Thymus (tissue), 11 donors: Measurements from ENCODE around the gene TAGLN3. TPM values are rescaled to one million over a fixed set of nuclear protein-coding genes. Genes with fewer than 3 reads are reported as not detected.

Source experiments
- DNase-seq, 9 donors: peaks; one replicate each; pipeline ENCODE4 v3.0.0-alpha.2; 2013; ENCODE audit warnings: low spot score in 9 of 9, low read depth in 6 of 9, missing footprints in 1 of 9
- H3K27ac ChIP-seq, 2 donors: one replicate each; pipeline ENCODE4 v1.5.1; 2013; ENCODE audit warnings: control low read depth in 1 of 2, low read depth in 1 of 2, low read length in 1 of 2, mild to moderate bottlenecking in 1 of 2, moderate library complexity in 1 of 2
- H3K27me3 ChIP-seq, 2 donors: one replicate each; pipeline ENCODE4 v1.5.1; 2013; ENCODE audit warnings: low read length in 1 of 2; ENCODE audit not compliant: control insufficient read depth in 2 of 2, insufficient read depth in 1 of 2
- H3K36me3 ChIP-seq, 2 donors: one replicate each; pipeline ENCODE4 v1.5.1; 2013; ENCODE audit warnings: low read length in 1 of 2, mild to moderate bottlenecking in 1 of 2, moderate library complexity in 1 of 2; ENCODE audit not compliant: control insufficient read depth in 2 of 2, insufficient read depth in 2 of 2
- H3K4me1 ChIP-seq, 2 donors: one replicate each; pipeline ENCODE4 v1.5.1; 2013; ENCODE audit warnings: low read length in 2 of 2; ENCODE audit not compliant: control insufficient read depth in 2 of 2, insufficient read depth in 2 of 2
- H3K4me3 ChIP-seq, 2 donors: one replicate each; pipeline ENCODE4 v1.5.1; 2013; ENCODE audit warnings: low read length in 2 of 2, control low read depth in 1 of 2, mild to moderate bottlenecking in 1 of 2
- H3K9me3 ChIP-seq, 2 donors: one replicate each; pipeline ENCODE4 v1.5.1; 2013; ENCODE audit warnings: low read length in 1 of 2, mild to moderate bottlenecking in 1 of 2; ENCODE audit not compliant: control insufficient read depth in 2 of 2, insufficient read depth in 1 of 2
- WGBS: extraction: QIAGEN DNeasy Blood & Tissue Kit; methylation state at CpG from one replicate; pipeline ENCODE4 v1.1.7; 2013; 5-methylcytosine and 5-hydroxymethylcytosine counted together
- polyA plus RNA-seq: library from polyadenylated mRNA; stranded (reverse); fragments of 200-250 nt; gene quantifications from one replicate; pipeline ENCODE4 v1.2.3, GENCODE V29; 2013
- total RNA-seq: library from RNA; stranded (reverse); fragments of 120-200 nt; gene quantifications from one replicate; pipeline ENCODE4 v1.2.4, GENCODE V29; 2013
- donor health status: healthy.

TAGLN3 gene
- total and polyA plus RNA-seq, 2 donors = 1.0 to 1.5 TPM

GRCh38 chr3:112011376-112011940 lies 12.7 kb downstream of the TAGLN3 start:
- Histone ChIP-seq H3K4me3 (no peak overlapping the region), H3K36me3 (no peaks in the 10 kb centered on the region), H3K27me3 (no peaks in the 10 kb centered on the region), H3K4me1 (peaks cover 3 to 6% of the 10 kb centered on the region in 2 donors), H3K9me3 (no peaks in the 10 kb centered on the region), H3K27ac (no peak overlapping the region)
- DNase-seq = no peak
- WGBS = 92% methylated on average over 6 of the region's 6 CpGs

GRCh38 chr3:112012205-112012992 lies 13.7 kb downstream of the TAGLN3 start:
- Histone ChIP-seq H3K4me1 (peaks cover 3 to 6% of the 10 kb centered on the region in 2 donors), H3K27ac (no peak overlapping the region), H3K9me3 (no peaks in the 10 kb centered on the region), H3K36me3 (no peaks in the 10 kb centered on the region), H3K27me3 (no peaks in the 10 kb centered on the region), H3K4me3 (no peak overlapping the region)
- no peak for DNase-seq
- WGBS = 90% methylated on average over 6 of the region's 6 CpGs

DNA sequence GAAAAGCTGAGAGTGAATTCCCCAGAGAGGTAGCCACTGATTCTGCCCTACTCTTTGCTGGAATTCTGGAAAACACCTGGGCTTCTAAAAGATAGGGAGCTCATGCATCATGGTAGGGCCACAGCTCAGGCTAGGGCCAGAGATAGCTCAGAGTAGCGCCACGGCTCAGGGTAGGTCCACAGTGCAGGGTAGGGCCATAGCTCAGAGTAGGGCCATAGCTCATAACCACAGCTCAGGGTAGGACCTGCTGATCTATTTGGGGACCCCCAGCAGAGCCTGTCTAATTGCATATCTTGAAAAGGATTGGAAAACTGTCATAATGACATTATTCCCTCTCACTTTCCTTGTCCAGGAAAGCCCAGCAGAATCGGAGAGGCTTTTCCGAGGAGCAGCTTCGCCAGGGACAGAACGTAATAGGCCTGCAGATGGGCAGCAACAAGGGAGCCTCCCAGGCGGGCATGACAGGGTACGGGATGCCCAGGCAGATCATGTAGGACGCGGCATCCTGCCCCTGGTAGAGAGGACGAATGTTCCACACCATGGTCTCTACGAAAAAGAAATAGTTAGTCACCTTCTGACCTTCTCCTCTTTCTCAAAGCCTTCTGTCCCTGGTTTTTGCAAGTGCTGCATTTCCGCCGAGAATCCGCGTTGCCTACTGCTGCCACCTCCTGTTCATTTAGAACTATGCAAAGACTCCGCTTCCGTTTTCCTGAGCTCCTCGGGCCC lies 14.5 kb downstream of the TAGLN3 start:
- no peak overlapping the region for H3K27ac ChIP-seq
- 49% methylated on average over 19 of the region's 19 CpGs for WGBS
- H3K27me3 ChIP-seq = no peaks in the 10 kb centered on the region
- no peaks in the 10 kb centered on the region for H3K9me3 ChIP-seq
- H3K36me3 ChIP-seq = no peaks in the 10 kb centered on the region
- peaks cover 3 to 6% of the 10 kb centered on the region in 2 donors for H3K4me1 ChIP-seq
- H3K4me3 ChIP-seq = no peak overlapping the region
- DNase-seq = peak; percentile 38 to 86 (median 61)

DNA sequence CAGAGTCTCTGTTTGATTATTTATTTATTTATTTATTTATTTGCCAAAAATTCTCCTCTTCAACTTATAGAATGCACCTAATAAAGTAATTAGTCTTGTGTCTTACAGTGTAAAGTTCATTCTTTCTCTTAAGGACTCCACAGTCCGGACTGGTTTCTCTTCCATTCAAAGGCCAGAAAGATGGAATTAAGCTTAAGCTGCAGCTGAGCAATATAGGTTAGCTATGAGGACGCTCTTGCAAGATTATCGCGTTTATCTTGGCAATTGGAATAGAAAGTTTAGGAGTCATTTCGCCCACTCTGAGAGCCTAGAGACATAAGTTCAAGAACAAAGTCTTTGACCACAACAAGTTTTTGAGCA lies 15.0 kb downstream of the TAGLN3 start:
- no peak overlapping the region for H3K27ac ChIP-seq
- no peaks in the 10 kb centered on the region for H3K36me3 ChIP-seq
- no peaks in the 10 kb centered on the region for H3K9me3 ChIP-seq
- WGBS = 82% methylated on average over 5 of the region's 5 CpGs
- no peak overlapping the region for H3K4me3 ChIP-seq
- no peaks in the 10 kb centered on the region for H3K27me3 ChIP-seq
- peak in 1 of 9 donors; percentile 14 for DNase-seq
- peaks cover 3 to 6% of the 10 kb centered on the region in 2 donors for H3K4me1 ChIP-seq

DNA sequence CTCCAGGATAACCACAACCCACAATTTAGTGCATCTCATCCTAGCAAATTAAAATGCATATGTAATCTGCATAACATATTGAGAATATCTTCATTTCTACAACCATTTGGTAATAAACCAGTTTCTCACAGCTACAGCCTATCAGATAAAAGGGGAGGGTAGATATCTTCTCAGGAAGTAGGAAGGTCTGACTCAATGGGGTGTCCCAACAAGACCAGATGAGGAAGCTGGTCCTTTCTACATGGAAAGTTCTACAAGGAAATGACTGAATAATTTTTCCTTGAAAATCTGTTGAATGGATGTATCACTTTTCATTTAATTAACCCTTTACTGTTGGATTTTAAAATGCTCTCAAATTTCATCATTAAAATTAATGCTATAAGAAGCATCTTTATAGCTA lies 18.4 kb downstream of the TAGLN3 start:
- Histone ChIP-seq H3K36me3 (no peaks in the 10 kb centered on the region), H3K27ac (no peak overlapping the region), H3K4me3 (no peak overlapping the region), H3K4me1 (peaks cover 3 to 6% of the 10 kb centered on the region in 2 donors), H3K9me3 (no peaks in the 10 kb centered on the region), H3K27me3 (no peaks in the 10 kb centered on the region)
- no peak for DNase-seq

- Histone ChIP-seq H3K27ac (no peak overlapping the region), H3K36me3 (no peaks in the 10 kb centered on the region), H3K27me3 (no peaks in the 10 kb centered on the region), H3K9me3 (no peaks in the 10 kb centered on the region), H3K4me3 (no peak overlapping the region), H3K4me1 (no peaks in the 10 kb centered on the region)
- no peak for DNase-seq
- 97% methylated on average over 4 of the region's 4 CpGs for WGBS
Measured at GRCh38 chr3:112018712-112019111, 20.0 kb downstream of the TAGLN3 start.

GRCh38 chr3:112019716-112020115 lies 21.0 kb downstream of the TAGLN3 start:
- Histone ChIP-seq H3K4me1 (no peaks in the 10 kb centered on the region), H3K36me3 (no peaks in the 10 kb centered on the region), H3K9me3 (no peaks in the 10 kb centered on the region), H3K4me3 (no peak overlapping the region), H3K27me3 (no peaks in the 10 kb centered on the region), H3K27ac (no peak overlapping the region)
- WGBS = 94% methylated on average over 1 of the region's 1 CpG
- no peak for DNase-seq

DNA sequence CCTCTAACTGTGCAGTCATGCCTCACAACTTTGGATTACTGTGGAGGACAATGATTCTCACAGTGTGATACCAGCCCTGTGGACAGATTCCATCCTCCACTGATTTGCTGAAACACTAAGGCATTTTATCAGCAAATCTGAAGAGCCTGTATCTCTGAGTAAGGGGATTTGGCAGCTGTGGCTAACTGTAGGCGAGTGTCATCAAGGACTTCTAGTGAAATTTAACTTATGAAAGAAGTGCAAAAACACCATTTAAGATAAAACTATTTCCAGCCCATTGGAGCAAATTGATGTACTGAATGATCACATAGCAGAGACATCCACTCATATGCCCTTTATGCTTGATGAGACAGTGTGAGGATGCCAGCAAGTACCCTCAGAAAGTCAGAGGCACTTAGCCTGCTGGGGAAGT lies 22.0 kb downstream of the TAGLN3 start:
- no peak overlapping the region for H3K4me3 ChIP-seq
- H3K36me3 ChIP-seq = no peaks in the 10 kb centered on the region
- no peak for DNase-seq
- WGBS = 97% methylated on average over 1 of the region's 1 CpG
- H3K27ac ChIP-seq = no peak overlapping the region
- H3K9me3 ChIP-seq = no peaks in the 10 kb centered on the region
- no peaks in the 10 kb centered on the region for H3K27me3 ChIP-seq
- H3K4me1 ChIP-seq = no peaks in the 10 kb centered on the region

GRCh38 chr3:112027142-112027541 lies 28.4 kb downstream of the TAGLN3 start:
- H3K9me3 ChIP-seq = peaks cover 0 to 3% of the 10 kb centered on the region in 2 donors
- H3K27me3 ChIP-seq = no peaks in the 10 kb centered on the region
- no peaks in the 10 kb centered on the region for H3K4me1 ChIP-seq
- H3K36me3 ChIP-seq = no peaks in the 10 kb centered on the region
- 98% methylated on average over 4 of the region's 4 CpGs for WGBS
- DNase-seq = no peak
- no peak overlapping the region for H3K27ac ChIP-seq
- H3K4me3 ChIP-seq = no peak overlapping the region
